SKM-1 (cell line): Measurements from ENCODE around the gene MAP1A.
A peak's percentile ranks its signal among the peaks of the same experiment; 100 is the strongest.

ENCODE experiments used
- DNase-seq: peaks from one replicate; lab custom pipeline; 2025; ENCODE audit not compliant: unreplicated experiment; lab: John Stamatoyannopoulos, UW

The MAP1A gene

DNA sequence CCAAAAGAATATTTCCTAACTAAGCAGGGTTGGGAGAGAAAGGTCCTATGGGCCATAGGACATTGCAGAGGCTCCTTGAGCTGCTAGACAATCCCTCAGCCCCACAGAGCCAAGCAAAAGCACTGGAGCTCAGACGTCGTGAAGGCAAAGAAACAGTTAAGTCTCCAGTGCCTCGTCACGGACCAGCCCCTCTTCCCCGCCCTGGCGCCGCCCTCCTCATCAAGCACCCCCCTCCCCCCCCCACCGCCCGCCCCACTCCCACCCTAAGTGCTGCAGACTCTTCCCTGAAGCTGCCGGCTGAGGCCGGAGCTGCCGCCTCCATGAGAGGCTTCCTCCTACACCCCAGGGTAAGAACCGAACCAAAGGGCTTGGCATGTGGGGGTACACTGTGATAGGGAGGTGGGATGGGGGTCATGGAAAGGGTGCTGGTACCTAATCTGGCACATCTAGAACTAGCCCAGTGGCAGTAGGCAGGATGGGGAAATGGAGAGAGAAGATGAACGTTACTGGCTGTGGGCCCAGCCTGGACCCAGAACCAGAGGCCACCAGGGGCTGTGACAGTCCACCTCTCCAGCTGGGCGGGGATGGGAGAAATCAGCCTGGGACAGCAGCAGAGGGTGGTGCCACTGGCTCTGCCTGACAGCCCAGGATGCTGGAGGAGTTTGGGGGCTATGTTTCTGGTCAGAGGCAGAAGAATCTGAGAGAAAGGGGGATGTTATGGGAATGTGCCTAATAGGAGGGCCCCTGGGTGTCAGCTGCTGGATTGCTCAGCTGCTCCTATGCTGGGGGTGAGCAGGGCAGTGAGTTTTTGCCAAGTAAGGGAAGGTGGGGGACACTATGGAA, at the start of gene MAP1A:
Gene MAP1A, plus strand, starts transcription at position 255 of the 843 bp plus-strand sequence. CDS start 3,866 bp downstream, outside the sequence.
- DNase-seq: no peak

DNA sequence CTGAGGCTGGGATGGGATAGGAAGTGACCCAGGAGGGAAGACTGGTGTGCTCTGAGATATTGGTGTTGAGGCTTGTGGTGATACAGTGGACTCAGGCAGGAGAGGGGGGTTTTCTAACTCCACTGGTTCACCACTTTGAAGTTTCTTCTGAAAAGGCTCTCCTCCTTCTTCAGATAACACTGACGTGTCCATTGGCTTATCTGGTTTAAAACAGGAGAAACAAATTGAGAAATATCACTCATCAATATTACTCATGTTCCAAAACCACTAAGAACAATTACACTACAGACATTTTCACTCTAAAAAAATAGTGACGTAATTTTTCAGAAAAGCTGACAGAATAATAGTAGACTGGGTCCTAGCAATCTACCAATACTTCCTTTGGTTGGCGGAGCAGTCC, 47.5 kb upstream of the MAP1A start:
- DNase-seq: no peak

DNA sequence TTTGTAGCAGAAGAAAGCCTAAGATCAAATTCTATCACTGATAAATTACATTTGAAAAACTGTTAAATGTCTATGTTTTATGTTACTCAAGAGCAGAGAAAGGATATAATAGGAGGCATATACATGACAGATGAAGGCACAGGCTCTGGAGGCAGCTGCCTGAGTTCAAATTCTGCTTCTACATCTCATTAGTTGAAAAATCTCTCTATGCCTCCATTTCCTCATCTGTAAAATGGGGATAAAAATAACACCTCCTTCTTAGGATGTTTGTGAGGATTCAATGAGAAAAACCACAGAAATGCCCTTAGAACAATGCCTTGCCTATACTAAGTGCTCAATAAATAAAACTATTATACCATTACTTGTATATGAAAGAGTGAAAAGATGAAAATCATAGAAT, 45.4 kb upstream of the MAP1A start:
- no peak for DNase-seq

DNA sequence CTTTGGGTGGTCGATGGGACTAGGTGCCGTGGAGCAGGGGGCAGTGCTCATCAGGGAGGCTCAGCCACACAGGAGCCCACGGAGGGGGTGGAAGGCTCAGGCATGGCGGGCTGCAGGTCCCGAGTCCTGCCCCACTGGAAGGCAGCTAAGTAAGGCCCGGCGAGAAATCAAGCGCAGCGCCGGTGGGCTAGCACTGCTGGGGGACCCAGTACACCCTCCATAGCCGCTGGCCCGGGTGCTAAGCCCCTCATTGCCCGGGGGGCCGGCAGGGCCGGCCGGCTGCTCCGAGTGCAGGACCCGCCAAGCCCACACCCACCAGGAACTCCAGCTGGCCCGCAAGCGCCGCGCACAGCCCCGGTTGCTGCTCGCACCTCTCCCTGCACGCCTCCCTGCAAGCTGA, 43.5 kb upstream of the MAP1A start:
- DNase-seq: no peak

DNA sequence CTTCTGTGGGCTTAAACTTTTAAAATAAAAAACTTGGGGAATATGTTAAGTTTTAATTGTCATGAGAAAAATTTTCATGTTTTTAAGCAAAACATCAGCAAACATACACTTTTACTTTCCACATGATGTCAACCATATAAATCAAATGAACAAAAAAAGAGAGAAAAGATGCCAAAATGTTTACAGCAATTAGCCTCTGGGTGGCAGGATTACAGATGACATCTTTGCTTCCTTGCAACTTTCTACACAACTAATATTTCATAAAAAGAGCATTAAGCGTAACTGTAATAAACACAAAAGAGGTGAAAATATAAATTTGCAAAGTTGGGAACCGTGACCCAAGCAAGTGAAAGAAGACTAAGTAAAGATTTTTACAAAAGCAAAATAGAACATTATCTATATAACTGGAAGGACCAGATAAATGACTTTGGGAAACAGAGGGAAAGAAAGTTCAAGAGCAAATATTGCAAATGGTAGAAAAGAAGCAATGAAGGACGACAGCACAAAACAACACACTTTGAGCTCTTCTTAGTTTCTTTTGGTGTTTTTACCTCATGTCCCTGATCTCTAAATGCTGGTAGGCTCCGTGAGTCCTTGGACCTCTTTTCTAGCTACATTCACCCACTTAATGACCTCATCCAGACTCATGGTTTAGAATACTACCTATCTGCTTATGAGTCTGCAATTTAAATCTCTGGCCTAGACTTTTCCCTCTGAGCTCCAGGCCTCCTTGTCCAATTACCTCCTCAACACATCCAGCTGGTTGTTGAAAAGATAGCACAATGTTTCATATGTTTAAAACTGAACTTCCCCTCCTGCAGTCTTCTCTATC, 33.9 kb upstream of the MAP1A start:
- DNase-seq: no peak

DNA sequence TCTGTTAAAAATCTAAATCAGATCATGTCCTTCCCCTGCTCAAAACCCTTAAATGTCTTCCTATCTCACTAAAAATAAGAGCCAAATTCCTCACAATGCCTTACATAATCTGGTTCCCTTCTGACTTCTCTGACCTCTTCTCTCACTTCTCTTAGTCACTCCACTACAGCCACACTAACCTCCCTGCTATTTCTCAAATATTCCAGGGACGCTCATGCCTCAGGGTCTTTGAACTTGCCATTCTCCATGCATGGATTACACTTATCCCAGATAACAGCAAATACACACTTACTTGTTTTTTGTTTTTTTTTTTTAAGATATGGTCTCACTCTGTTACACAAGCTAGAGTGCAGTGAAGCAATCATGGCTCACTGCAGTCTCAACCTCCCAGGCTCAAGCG, 33.0 kb upstream of the MAP1A start:
- DNase-seq: no peak

DNA sequence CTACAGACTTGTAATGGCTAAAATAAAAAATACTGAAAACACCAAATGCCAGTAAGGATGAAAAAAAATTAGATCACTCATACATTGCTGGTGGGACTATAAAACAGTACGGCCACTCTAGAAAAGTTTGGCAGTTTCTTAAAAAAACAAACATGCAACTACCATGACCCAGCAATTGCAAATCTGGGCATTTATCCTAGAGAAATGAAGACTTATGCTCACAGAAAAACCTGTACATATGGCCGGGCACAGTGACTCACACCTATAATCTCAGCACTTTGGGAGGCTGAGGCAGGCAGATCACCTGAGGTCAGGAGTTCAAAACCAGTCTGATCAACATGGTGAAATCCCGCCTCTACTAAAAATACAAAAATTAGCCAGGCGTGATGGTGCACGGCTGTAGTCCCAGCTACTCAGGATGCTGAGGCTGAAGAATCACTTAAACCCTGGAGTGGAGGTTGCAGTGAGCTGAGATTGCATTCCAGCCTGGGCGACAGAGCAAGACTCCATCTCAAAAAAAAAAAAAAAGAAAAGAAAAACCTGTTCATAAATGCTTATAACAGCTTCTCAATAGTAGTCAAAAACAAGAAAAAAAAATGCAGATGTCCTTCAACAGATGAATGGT, 30.0 kb upstream of the MAP1A start:
- DNase-seq: no peak

DNA sequence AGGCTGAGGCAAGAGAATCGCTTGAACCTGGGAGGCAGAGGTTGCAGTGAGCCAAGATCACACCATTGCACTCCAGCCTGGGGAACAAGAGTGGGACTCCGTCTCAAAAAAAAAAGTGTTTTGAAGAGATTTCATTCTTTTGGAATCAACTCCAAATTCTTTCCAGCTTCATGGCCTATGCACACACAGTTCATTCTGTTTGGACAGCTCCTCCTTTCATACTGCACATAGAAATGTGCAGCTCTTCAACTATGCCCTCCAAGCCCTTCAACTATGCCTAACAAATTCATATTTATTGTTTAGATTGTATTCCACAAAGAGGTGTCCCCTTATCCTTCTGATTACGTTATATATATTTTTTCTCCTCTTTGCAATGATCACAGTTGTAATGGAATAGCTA, 28.6 kb upstream of the MAP1A start:
- no peak for DNase-seq

DNA sequence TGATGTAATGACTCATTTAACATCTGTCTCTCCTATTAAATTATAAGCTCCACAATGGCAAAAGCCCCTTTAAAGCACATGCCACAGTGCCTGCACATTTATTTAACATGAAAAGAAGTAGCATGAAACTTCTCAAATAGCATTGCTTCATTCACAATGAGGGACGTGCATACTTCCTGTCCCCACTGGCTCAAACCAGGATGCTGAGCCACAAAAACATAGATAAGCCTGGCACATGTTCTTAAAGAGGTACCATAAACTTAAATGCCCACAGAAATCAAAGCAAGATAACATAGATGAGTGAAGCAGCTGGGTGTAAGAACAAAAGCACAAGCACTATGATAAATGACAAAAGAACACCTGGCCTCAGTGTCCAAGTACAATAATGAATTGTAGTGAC, 28.2 kb upstream of the MAP1A start:
- DNase-seq: no peak

DNA sequence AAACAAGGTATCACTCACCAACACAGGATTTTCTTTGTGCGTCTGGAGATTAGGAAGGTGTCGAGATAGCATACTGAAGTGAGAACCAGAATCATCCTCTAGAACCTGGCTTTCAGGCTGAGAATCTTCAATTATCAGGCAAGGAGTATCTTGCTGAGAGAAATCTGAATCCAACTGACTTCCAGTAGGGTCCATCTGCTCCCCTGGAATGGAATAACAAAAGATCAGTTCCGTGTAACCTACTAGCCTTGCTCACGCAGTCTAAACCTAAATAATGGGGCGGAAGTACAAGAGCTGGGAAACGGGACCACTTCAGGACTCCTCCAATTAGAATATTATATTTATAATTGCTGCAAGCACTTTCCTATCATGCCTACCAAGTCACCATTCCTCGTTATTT, 25.1 kb upstream of the MAP1A start:
- DNase-seq: no peak

DNA sequence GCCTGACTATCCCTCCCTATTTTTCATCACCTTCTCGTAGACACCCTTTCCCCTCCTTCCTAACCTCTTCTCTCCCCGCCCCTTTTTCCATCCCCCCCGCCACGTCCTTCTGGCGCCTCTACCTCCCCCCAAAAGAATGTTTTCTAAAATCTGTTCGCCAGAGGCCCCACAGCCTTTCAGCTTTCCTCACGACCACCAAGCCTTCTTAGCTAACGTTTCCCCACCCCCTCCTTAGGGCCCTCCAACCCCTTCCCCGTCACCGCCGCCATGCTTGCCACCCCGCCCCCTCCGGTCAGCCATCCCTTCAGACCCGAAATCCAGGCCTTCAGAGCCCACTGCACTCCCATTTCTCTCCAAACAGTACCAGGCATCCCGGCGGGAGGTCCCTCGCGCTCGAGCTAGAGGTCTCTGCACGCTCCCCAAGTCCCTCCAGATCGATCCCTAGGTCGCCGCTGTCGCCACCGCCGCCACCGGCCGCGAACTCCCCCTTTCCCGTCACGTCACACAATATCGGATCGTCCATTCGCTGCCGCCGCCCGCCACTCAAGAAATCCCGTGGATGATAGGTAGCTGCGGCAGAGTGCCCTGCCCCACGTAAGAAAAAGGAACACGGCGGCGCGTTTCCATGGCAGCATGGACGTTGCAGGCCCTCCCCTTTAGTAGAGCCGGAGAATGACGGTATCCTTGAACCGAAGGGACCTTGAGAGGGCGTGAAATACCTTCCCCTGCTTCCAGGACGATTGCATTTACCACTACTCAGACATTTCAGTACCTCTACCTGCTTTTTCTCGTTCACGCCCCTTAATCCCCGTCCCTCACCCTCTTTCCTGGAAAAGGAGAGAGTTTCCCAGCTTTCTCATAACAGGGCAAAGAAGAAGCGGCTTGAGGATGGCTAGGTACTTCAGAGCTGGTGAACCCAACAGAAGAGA, 24.5 kb upstream of the MAP1A start, which contains the start of gene TP53BP1:
Gene TP53BP1, minus strand, starts transcription at position 484 of the 929 bp plus-strand sequence. Its CDS starts 113 bp downstream, at position 371.
- DNase-seq: peak; percentile 59

DNA sequence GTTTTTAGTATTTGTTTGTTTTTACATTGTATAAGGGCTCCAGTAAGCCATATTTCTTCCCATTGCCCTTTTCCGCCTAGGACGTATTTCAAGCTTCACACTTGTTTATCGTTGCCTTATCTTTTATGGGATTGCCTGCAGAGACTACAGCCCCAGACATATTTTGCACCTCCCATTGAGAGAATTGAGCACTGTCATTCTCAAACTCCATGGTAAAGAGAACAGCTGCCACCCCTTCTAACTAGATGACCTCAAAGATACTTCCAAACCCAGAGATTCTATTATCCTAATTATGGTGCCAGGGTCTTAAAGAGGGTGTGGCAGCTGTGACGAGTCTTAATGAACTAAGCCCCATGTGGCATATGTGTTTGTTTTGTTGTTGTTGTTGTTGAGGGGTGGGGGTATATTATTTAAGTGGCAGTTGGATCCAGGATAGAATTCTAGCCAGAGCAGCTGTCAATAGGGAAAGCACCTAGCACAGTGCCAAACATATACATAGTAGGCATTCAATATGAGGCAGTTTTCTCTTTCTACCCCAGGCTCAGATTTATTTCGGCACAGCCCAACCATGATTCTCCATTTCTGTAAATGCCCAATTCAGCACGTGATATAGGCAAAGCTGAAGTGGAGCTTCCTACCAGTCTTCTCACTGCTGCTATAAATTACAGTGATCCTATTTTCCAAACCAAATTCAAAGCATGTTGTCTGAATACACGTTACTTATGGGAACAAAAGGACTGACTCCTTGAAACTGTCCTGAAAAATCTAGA, 23.5 kb upstream of the MAP1A start:
- DNase-seq: no peak

DNA sequence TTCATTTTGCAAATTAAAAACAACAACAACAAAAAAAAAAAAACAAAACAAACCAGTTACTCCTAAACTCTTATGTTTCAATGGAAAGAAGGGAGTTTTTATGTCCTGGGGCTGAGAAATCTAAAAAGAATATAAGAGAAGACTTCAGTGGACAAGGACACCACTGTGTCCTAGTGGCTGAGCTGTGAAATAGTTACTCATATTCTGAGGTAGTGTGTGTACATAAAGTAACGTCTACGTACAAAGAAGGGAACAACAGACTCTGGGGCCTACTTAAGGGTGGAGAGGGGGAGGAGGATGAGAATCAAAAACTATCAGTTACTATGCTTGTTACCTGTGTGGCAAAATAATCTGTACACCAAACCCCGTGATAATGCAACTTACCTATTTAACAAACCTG, 18.4 kb upstream of the MAP1A start:
- no peak for DNase-seq

DNA sequence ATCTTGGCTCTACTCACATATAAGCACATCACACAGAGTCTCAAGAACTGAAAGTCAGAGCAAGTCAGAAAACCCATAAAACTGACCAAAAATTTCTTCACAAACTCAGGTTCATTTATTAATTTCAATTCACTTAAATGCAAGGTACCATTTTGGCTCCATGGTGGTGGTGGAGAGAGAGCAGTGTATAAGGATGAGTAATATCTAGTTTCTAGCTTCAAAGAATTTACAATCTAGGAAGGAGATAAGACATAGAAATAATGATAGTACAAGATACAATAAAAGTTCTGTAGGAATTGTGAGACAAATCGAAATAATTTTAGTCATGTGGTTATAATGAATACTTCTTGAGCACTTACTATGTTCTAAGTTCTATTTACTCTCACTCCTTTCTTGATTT, 17.8 kb upstream of the MAP1A start:
- DNase-seq: no peak

DNA sequence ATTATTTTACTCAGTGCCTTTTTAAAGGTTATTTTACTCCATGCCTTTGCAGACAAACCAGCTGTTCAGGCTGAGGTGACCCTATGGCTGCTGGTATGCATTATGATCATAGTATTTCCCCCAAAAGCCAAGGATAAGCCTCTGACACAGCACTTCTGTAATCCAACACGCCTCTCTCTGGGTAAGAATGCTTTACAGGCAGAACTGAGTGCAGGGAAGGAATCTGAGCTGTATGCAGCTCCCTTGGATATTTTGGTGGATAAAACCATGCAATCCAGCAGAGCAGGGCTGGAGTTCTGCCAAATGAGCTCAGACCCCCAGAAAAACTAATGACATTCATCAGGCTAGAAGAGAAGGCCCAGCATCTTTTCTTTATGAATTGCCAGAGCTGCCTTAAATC, 11.7 kb upstream of the MAP1A start:
- no peak for DNase-seq

DNA sequence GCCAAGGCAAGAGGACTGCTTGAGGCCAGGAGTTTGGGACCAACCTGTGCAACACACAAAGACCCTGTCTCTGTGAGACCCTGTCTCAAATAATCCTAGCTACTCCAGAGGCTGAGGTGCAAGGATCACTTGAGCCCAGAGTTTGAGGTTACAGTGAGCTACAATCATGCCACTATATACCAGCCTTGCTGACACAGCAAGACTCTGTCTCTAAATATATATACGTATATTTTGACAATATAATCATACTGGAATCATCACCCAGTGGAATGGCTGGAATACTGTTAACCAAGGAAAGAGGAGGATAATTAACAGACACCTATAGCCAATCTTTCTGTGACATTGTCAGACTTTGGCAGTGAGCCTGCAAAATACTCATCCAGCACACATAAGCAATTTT, 9.0 kb upstream of the MAP1A start:
- no peak for DNase-seq

DNA sequence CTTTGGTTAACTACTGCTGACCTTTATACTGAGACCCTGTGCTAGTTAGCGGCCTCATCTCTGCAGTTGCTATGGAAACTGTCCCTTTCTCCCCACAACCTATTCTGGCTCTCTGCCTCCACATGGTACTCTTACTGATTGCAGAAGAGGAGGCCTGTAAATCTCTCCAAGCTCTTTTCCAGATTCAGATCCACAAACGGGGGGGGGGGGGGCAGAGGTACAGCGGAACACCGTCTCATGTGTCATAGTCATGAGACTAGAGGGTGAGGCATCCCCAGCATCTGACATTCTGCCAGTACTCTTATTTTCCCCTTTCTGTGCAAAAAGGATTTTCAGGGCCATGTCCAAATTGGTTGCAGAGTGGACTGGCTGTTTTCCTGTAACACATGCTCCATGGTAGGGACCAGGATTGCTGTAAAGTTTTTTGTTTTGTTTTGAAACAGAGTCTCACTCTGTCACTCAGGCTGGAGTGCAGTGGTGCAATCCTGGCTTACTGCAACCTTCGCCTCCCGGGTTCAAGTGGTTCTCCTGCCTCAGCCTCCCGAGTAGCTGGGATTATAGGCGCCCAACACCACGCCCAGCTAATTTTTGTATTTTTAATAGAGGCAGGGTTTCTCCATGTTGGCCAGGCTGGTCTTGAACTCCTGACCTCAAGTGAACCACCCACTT, 8.3 kb upstream of the MAP1A start:
- no peak for DNase-seq

DNA sequence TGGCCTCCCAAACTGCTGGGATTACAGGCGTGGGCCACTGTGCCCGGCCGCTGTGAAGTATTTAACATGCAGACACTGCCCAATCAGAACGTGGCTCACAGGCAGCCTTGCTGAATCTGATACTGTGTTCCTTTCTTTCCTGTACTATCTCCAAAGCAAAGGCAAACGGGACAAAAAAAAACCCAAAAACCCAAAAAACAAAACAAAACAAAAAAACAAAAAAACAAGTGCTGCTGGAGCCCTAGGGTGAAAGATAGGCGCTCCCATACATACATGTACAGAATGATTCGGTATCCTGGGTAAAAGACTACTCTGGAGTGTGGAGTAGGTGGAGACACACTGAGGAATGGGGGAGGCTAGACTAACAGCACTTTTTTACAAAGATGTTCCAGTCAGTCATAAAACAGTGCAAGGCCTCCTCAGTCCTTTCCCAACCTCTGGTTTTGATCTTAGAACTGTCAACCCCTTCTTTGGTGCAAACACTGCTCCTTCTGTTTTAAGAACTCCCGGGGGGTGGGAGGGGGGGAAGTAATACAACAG, 7.7 kb upstream of the MAP1A start:
- no peak for DNase-seq
